ENCODE results near the gene KRT6B.

The KRT6B gene

GRCh38 chr12:52446367-52447045 is 5.4 kb downstream of the KRT6B start:
- no peak for DNase-seq (ENCODE audit: extremely low read depth, low read depth)
- TF ChIP-seq CTCF (IDR thresholded peaks at IDR 0.05; ENCODE audit: low read depth, low read length, missing control alignments), result no peak
- H3K4me3 ChIP-seq (replicated peaks; ENCODE audit: low read depth, low read length), result no peak overlapping the region

DNA sequence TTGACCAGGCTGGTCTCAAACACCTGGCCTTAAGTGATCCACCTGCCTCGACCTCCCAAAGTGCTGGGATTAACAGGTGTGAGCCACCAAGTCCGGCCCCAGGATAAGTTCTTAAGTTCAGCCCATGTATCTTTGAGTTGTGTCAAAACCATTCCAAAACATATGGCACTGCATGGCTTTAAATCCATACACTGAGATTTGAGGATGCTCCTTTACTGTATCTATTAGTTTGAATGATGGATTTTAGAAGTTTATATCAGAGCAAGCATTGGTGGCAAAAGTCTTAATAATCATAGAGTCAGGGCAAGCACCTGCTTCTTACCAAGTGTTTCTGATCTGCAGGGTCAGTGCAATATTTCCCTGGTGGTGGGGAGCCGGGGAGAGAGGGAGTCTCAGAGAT is 6.1 kb downstream of the KRT6B start:
- DNase-seq (ENCODE audit: extremely low read depth, low read depth), result no peak
- no peak overlapping the region for H3K4me3 ChIP-seq (replicated peaks; ENCODE audit: low read depth, low read length)
- no peak for TF ChIP-seq CTCF (IDR thresholded peaks at IDR 0.05; ENCODE audit: low read depth, low read length, missing control alignments)

DNA sequence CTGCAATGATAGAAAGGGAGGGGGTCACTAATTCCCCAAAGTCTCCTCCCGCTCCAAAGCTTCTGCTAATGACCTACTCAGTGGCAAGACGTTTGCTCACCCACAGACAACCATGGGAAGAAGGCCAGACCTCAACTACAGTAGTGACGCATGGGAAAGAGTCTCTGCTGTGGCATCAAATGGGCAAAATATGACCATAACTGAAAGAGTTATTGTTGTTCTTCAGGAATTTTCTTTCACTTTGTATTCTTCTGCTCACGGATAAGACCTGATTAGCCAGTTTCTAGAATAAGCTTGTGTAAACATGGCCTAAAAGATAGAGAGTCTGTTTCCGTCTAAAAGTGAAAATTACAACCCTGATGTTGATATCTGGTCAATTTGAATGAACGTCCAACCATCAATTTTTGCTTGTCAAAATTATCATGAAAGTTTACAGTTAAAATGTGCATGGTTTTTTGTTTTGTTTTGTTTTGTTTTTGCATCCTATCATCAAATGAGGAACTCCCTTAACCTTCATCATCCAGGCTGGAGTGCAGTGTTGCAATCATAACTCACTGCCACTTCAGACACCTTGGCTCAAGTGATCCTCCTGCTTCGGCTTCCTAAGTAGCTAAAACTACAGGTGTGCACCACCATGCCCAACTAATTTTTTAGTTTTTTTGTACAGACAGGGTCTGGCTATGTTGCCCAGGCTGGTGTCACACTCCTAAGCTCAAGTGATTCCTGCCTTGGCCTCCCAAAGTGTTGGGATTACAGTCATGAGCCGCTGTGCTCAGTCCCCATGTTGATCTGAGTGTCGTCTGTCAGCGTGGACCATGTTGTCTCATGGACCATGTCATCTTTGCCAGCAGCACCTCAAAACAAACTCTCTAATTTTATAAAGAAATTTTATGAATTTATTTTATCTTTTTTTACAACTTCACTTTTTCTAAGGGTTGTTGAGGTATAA is 7.0 kb downstream of the KRT6B start:
- no peak for TF ChIP-seq CTCF (IDR thresholded peaks at IDR 0.05; ENCODE audit: low read depth, low read length, missing control alignments)
- H3K4me3 ChIP-seq (replicated peaks; ENCODE audit: low read depth, low read length), result no peak overlapping the region
- DNase-seq (ENCODE audit: extremely low read depth, low read depth), result no peak

GRCh38 chr12:52443966-52444365 is 8.0 kb downstream of the KRT6B start:
- no peak overlapping the region for H3K4me3 ChIP-seq (replicated peaks; ENCODE audit: low read depth, low read length)
- TF ChIP-seq CTCF (IDR thresholded peaks at IDR 0.05; ENCODE audit: low read depth, low read length, missing control alignments), result no peak
- no peak for DNase-seq (ENCODE audit: extremely low read depth, low read depth)

DNA sequence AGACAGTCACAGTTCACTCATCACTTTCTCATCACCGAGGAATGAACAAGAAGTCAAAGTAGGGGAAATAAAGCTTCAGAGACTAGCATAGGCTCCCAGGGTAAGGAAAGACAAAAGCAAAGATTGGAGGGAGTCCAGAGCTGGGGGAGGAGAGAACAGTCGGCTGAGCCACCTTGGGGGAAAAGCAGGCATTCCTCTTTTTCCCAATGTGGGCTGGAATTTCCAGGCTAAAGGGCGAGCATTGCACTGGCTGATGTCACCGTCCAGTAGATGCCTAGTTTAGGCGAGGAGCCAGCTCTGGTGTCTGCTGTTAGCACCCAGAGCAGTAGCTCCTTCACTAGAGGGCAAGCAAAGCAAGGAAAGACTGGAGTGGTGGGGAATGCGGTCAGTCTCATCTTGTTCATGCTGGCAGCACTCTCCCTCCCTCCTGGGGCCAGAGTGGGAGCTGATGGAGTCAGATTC is 9.3 kb downstream of the KRT6B start:
- DNase-seq (ENCODE audit: extremely low read depth, low read depth), result peak; percentile 15
- no peak for TF ChIP-seq CTCF (IDR thresholded peaks at IDR 0.05; ENCODE audit: low read depth, low read length, missing control alignments)
- no peak overlapping the region for H3K4me3 ChIP-seq (replicated peaks; ENCODE audit: low read depth, low read length)

GRCh38 chr12:52441320-52441911 is 10.5 kb downstream of the KRT6B start:
- DNase-seq (ENCODE audit: extremely low read depth, low read depth), result no peak
- TF ChIP-seq CTCF (IDR thresholded peaks at IDR 0.05; ENCODE audit: low read depth, low read length, missing control alignments), result no peak
- no peak overlapping the region for H3K4me3 ChIP-seq (replicated peaks; ENCODE audit: low read depth, low read length)
